Measurements from ENCODE around the gene IL4I1. TPM values are rescaled to one million over a fixed set of nuclear protein-coding genes. Genes with fewer than 3 reads are reported as not detected.

IL4I1 gene
- total RNA-seq, 4 donors from 2014 or later, result 0.56 to 0.91 (median 0.73) TPM

GRCh38 chr19:49906879-49907564, 10.3 kb upstream of the IL4I1 start:
- peaks cover 18 to 48% (median 24%) of the 10 kb centered on the region in 3 donors for H3K36me3 ChIP-seq
- TF ChIP-seq POLR2A (IDR thresholded peaks at IDR 0.05) (no peak), CTCF (IDR thresholded peaks at IDR 0.05) (no peak)
- H3K4me3 ChIP-seq, result no peak overlapping the region
- WGBS, 2 donors, result 82 to 86% methylated on average over 12 to 15 of the region's 16 CpGs
- DNase-seq, result no peak
- intact Hi-C loops (cut with DNase I), result no loop called here
- no peaks in the 10 kb centered on the region for H3K27me3 ChIP-seq
- H3K4me1 ChIP-seq, result peaks cover 3 to 12% (median 11%) of the 10 kb centered on the region in 3 donors
- no peaks in the 10 kb centered on the region for H3K9me3 ChIP-seq
- no peak overlapping the region for H3K27ac ChIP-seq

DNA sequence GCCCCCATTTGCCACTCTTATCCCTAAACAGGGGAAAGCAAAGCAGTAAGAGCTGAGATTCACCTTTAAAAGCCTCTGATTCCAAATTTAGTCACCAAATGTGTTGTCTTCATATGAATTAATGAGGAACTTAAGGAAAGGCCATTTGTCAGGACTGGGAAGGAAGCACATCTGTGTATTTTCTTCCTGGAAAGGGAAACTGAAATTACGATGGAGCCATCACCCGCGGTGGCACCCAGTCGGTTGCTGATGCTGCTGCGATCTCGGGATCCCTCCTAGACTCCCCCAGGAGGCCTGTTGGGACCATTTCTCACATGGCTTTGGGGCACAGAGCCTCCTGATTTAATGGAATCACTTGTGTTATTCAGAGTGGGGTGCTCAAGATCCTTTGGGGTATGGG, 7.4 kb upstream of the IL4I1 start:
- WGBS, 2 donors, result 56 to 63% methylated on average over 6 of the region's 6 CpGs
- H3K9me3 ChIP-seq, result no peaks in the 10 kb centered on the region
- TF ChIP-seq POLR2A (IDR thresholded peaks at IDR 0.05), result no peak
- TF ChIP-seq CTCF (IDR thresholded peaks at IDR 0.05), result no peak
- no peak overlapping the region for H3K4me3 ChIP-seq
- DNase-seq, result no peak
- peaks cover 13 to 31% (median 16%) of the 10 kb centered on the region in 3 donors for H3K36me3 ChIP-seq
- H3K4me1 ChIP-seq, result no peaks in the 10 kb centered on the region
- H3K27me3 ChIP-seq, result no peaks in the 10 kb centered on the region
- no peak overlapping the region for H3K27ac ChIP-seq
- intact Hi-C loops (cut with DNase I), result no loop called here

GRCh38 chr19:49895566-49896297, 955 bp downstream of the IL4I1 start:
- TF ChIP-seq CTCF (IDR thresholded peaks at IDR 0.05) (no peak), POLR2A (IDR thresholded peaks at IDR 0.05) (no peak)
- intact Hi-C loops (cut with DNase I), result no loop called here
- DNase-seq, result no peak
- Histone ChIP-seq H3K36me3 (no peaks in the 10 kb centered on the region), H3K4me1 (peaks cover 3 to 29% (median 9%) of the 10 kb centered on the region in 3 donors), H3K27me3 (peaks cover 0 to 14% (median 0%) of the 10 kb centered on the region in 4 donors), H3K27ac (no peak overlapping the region), H3K4me3 (no peak overlapping the region), H3K9me3 (no peaks in the 10 kb centered on the region)
- WGBS, 2 donors, result 15 to 83% methylated on average over 1 to 3 of the region's 17 CpGs

GRCh38 chr19:49894879-49895565, 1.7 kb downstream of the IL4I1 start:
- H3K4me3 ChIP-seq, result no peak overlapping the region
- intact Hi-C loops (cut with DNase I), result no loop called here
- H3K9me3 ChIP-seq, result no peaks in the 10 kb centered on the region
- H3K27ac ChIP-seq, result no peak overlapping the region
- no peak for TF ChIP-seq CTCF (IDR thresholded peaks at IDR 0.05)
- no peak for TF ChIP-seq POLR2A (IDR thresholded peaks at IDR 0.05)
- H3K27me3 ChIP-seq, result peaks cover 0 to 21% (median 0%) of the 10 kb centered on the region in 4 donors
- H3K36me3 ChIP-seq, result no peaks in the 10 kb centered on the region
- peaks cover 10 to 36% (median 16%) of the 10 kb centered on the region in 3 donors for H3K4me1 ChIP-seq
- 78 to 87% methylated on average over 8 to 11 of the region's 17 CpGs for WGBS, 2 donors
- DNase-seq, result no peak

Data from esophagus squamous epithelium (tissue), 5 donors.